ENCODE data around the gene ZFYVE21. TPM values are rescaled to one million over a fixed set of nuclear protein-coding genes. Genes with fewer than 3 reads are reported as not detected.

ZFYVE21 gene
- total RNA-seq, 1 experiment from 2014 or later: 49.7 TPM

DNA sequence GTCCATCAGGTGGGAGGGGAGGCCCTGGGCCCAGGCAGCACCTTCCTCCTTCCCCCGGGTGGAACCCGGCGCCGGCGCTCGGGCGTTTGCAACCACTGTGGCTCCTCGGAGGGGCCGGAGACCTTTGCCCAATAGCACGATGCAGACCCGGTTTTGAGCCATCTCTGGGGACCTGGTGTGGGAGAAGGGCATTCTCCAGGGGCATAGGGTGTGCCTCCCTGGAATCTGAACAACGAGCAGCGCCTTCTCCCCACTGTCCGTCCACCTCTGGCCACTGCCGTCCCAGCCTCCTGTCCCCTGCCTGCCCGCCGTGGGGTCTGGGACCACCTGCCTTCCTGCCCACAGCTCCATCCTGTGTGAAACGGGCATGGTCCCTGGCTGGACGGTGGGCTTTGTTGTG lies 12.5 kb downstream of the ZFYVE21 start:
- Histone ChIP-seq H4K8ac (replicated peaks; ENCODE audit: insufficient read length, low read depth, low read length) (no peak overlapping the region), H3K9me3 (ENCODE audit: control insufficient read depth, low read depth, low read length) (no peaks in the 10 kb centered on the region), H2BK15ac (ENCODE audit: low read depth, low read length) (no peak overlapping the region), H3K4me1 (ENCODE audit: insufficient read depth, low read length) (no peaks in the 10 kb centered on the region), H3K56ac (ENCODE audit: insufficient read length, low read depth, low read length) (no peak overlapping the region), H3K79me2 (ENCODE audit: insufficient read depth, low read length) (no peaks in the 10 kb centered on the region), H3K18ac (ENCODE audit: insufficient read length, low read depth, low read length) (no peak overlapping the region), H2AK5ac (ENCODE audit: insufficient read length, low read length) (no peak overlapping the region), H2BK12ac (ENCODE audit: insufficient read length, low read depth, low read length) (no peak overlapping the region), H4K20me1 (ENCODE audit: control insufficient read depth, insufficient read depth, insufficient read length) (no peaks in the 10 kb centered on the region), H3K9ac (ENCODE audit: extremely low read depth, insufficient read length, low read length) (no peak overlapping the region), H3T11ph (ENCODE audit: low read length) (no peak overlapping the region), H2BK120ac (ENCODE audit: low read depth, low read length, poor library complexity, severe bottlenecking) (no peak overlapping the region), H3K4me2 (ENCODE audit: insufficient read depth, insufficient read length, low read length) (no peak overlapping the region), H3K23ac (ENCODE audit: insufficient read length, low read depth, low read length) (no peak overlapping the region), H3K23me2 (ENCODE audit: insufficient read length, low read depth, low read length, poor library complexity, severe bottlenecking) (no peaks in the 10 kb centered on the region), H3K27me3 (ENCODE audit: insufficient read depth, low read length) (no peaks in the 10 kb centered on the region), H4K5ac (ENCODE audit: insufficient read length, low read depth, low read length) (no peak overlapping the region), H3K27ac (ENCODE audit: insufficient read length, low read depth, low read length) (no peak overlapping the region), H4K91ac (ENCODE audit: insufficient read length, low read depth, low read length) (no peak overlapping the region), H3K79me1 (ENCODE audit: insufficient read depth, low read depth, low read length, poor library complexity, severe bottlenecking) (peaks cover 7% of the 10 kb centered on the region), H2BK20ac (ENCODE audit: low read depth, low read length, poor library complexity, severe bottlenecking) (no peak overlapping the region), H3K4ac (ENCODE audit: low read depth, low read length) (no peak overlapping the region), H2BK5ac (ENCODE audit: insufficient read length, low read length) (no peak overlapping the region), H2AFZ (ENCODE audit: low read length) (no peak overlapping the region), H3K14ac (ENCODE audit: insufficient read depth, low read length) (no peak overlapping the region)
- no peak for DNase-seq
- Mint-ChIP-seq H3K4me1 (0 out of 4 replicates have a peak, but pooled peaks cover 0 to under 1% of the 10 kb centered on the region in 2 experiments), H3K27me3 (ENCODE audit: low read depth) (no peaks in the 10 kb centered on the region), H3K4me3 (no peak overlapping the region), H3K9me3 (no peaks in the 10 kb centered on the region), H3K36me3 (ENCODE audit: insufficient read depth in 1 of 3, low read depth in 3 of 3) (peaks cover 2 to 29% (median 28%) of the 10 kb centered on the region in 3 experiments; a peak in 5 of 7 replicates), H3K27ac (no peak overlapping the region)
- TF ChIP-seq CTCF (conservative IDR thresholded peaks at IDR 0.05): no peak
- WGBS (ENCODE audit: extremely low coverage, insufficient read length, low lambda C conversion rate): no CpG with 5 or more reads among the region's 19 CpGs
